WTC11 (cell line): Measurements from ENCODE around the gene UPF2. TPM values are rescaled to one million over a fixed set of nuclear protein-coding genes. Genes with fewer than 3 reads are reported as not detected.
"Not testable (repeated sequence)": the region's sequence is repeated elsewhere in the genome, so short reads cannot be mapped to it uniquely, and the experiment has no call there.

Experiments used
- ATAC-seq: fragments of 200-7000 bp; cut with Tn5 transposase; 2 replicates; pipeline ENCODE4 v1.10.0; 2021; ENCODE audit warnings: mild to moderate bottlenecking, moderate library complexity
- CTCF ChIA-PET: fragments of 300-600 bp; sonication (Branson Sonifier 250); formaldehyde crosslinking; loops from one replicate; lab custom pipeline; 2021; ENCODE audit warnings: antibody characterized with exemption; lab: Charles Lee
- POLR2A ChIA-PET: fragments of 350-600 bp; sonication (Branson Sonifier 250); formaldehyde crosslinking; loops from one replicate; lab custom pipeline; 2021; ENCODE audit warnings: antibody characterized with exemption; lab: Charles Lee
- DNase-seq: peaks from one replicate; pipeline ENCODE4 v3.0.0; 2021; ENCODE audit warnings: low spot score
- H3K27ac Mint-ChIP-seq: 2 replicates; pipeline ENCODE4 v1.8.0; 2021; ENCODE audit warnings: mixed read lengths
- H3K27me3 Mint-ChIP-seq: 2 replicates; pipeline ENCODE4 v1.8.0; 2021; ENCODE audit warnings: low read depth, mild to moderate bottlenecking, moderate library complexity, mixed read lengths
- H3K36me3 Mint-ChIP-seq: 2 replicates; pipeline ENCODE4 v1.8.0; 2021; ENCODE audit warnings: mixed read lengths
- H3K4me1 Mint-ChIP-seq: 2 replicates; pipeline ENCODE4 v1.8.0; 2022; ENCODE audit warnings: mixed read lengths
- H3K4me3 Mint-ChIP-seq: 2 replicates; pipeline ENCODE4 v1.8.0; 2021; ENCODE audit warnings: mild to moderate bottlenecking, moderate library complexity, mixed read lengths
- H3K9me3 Mint-ChIP-seq: 2 replicates; pipeline ENCODE4 v1.8.0; 2021; ENCODE audit warnings: mixed read lengths
- EMX1 ChIP-seq: fragments of 250-450 bp; sonication (Bioruptor Pico); IDR thresholded peaks from 2 replicates; pipeline ENCODE4 v1.8.0; 2021; ENCODE audit warnings: mild to moderate bottlenecking
- GTF2I ChIP-seq: fragments of 250-450 bp; sonication (Bioruptor Pico); conservative IDR thresholded peaks from 2 replicates; pipeline ENCODE4 v1.4.0; 2021; ENCODE audit warnings: mild to moderate bottlenecking
- JUN ChIP-seq: sonication (generic); formaldehyde crosslinking; IDR thresholded peaks from 2 replicates; pipeline ENCODE4 v1.8.0; 2023; ENCODE audit warnings: mild to moderate bottlenecking, missing genetic modification reagents
- MYBL2 ChIP-seq: sonication (generic); formaldehyde crosslinking; IDR thresholded peaks from 2 replicates; pipeline ENCODE4 v1.8.1; 2023; ENCODE audit warnings: mild to moderate bottlenecking, moderate library complexity, missing genetic modification reagents
- RELA ChIP-seq: sonication (generic); formaldehyde crosslinking; IDR thresholded peaks from 2 replicates; pipeline ENCODE4 v1.8.1; 2022; ENCODE audit warnings: missing genetic modification reagents, mild to moderate bottlenecking, borderline replicate concordance
- SMAD3 ChIP-seq: sonication (generic); formaldehyde crosslinking; IDR thresholded peaks from 2 replicates; pipeline ENCODE4 v1.8.0; 2022; ENCODE audit warnings: missing genetic modification reagents, mild to moderate bottlenecking, borderline replicate concordance
- TEAD4 ChIP-seq: sonication (generic); formaldehyde crosslinking; IDR thresholded peaks from 2 replicates; pipeline ENCODE4 v1.8.0; 2022; ENCODE audit warnings: mild to moderate bottlenecking, missing genetic modification reagents
- total RNA-seq: library from RNA; stranded (reverse); gene quantifications from 3 replicates; pipeline ENCODE4 v1.2.3, GENCODE V29; 2021
- TF ChIP-seq, protein P1 (sequence below): sonication (generic); formaldehyde crosslinking; IDR thresholded peaks from 2 replicates; pipeline ENCODE4 v1.8.0; 2023; ENCODE audit warnings: missing genetic modification reagents, mild to moderate bottlenecking, borderline replicate concordance
- TF ChIP-seq, protein P2 (sequence below): sonication (generic); formaldehyde crosslinking; IDR thresholded peaks from 2 replicates; pipeline ENCODE4 v1.8.1; 2022; ENCODE audit warnings: missing genetic modification reagents, borderline replicate concordance
- TF ChIP-seq, protein P3 (sequence below): sonication (generic); formaldehyde crosslinking; IDR thresholded peaks from 2 replicates; pipeline ENCODE4 v1.8.1; 2023; ENCODE audit warnings: mild to moderate bottlenecking, missing genetic modification reagents
- TF ChIP-seq, protein P4 (sequence below): fragments of 250-450 bp; sonication (Bioruptor Pico); IDR thresholded peaks from 2 replicates; pipeline ENCODE4 v1.9.0; 2021; ENCODE audit warnings: moderate library complexity, mild to moderate bottlenecking, inconsistent platforms, borderline replicate concordance
- TF ChIP-seq, protein P5 (sequence below): fragments of 250-450 bp; sonication (Bioruptor Pico); IDR thresholded peaks from 2 replicates; pipeline ENCODE4 v1.9.0; 2021; ENCODE audit warnings: mild to moderate bottlenecking
- TF ChIP-seq, protein P6 (sequence below): fragments of 250-450 bp; sonication (Bioruptor Pico); IDR thresholded peaks from 2 replicates; pipeline ENCODE4 v1.9.0; 2021; ENCODE audit warnings: mild to moderate bottlenecking
- TF ChIP-seq, protein P7 (sequence below): sonication (generic); formaldehyde crosslinking; conservative IDR thresholded peaks from 2 replicates; pipeline ENCODE4 v1.8.1; 2023; ENCODE audit warnings: mild to moderate bottlenecking, low read depth, missing genetic modification reagents, moderate library complexity

UPF2 gene
- total RNA-seq, 1 experiment from 2014 or later = 24.3 TPM

DNA sequence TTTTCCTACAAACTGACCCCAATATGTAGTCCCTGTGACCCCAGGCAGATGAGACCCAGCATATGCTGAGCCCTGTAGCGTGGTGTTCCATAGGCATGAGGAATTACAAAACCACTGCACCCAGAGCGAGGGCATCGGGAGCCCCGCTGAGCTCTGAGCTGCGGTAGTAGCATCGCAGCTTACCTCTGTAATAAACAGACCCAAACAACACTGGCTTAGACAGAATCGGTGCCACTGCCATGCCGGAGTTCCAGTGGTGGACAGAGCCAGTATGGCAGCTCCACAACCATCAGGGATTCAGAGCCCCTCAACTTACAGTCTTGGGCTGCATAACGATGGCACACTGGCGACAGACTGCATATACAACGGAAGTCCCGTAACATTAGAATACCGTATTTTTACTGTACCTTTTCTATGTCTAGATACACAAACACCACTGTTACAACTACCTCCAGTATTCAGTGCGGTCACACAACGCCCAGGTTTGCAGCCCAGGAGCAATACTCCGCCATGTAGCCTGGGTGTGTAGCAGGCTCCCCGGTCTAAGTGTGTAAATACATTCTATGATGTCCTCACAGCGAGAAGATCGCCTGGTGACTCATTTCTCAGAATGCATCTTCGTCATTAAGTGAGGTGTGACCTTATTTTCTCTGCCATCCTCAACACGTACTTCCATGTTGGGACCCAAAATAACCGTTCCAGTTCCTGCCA is 150.7 kb downstream of the UPF2 start (continued):
- TF ChIP-seq, protein P1, sequence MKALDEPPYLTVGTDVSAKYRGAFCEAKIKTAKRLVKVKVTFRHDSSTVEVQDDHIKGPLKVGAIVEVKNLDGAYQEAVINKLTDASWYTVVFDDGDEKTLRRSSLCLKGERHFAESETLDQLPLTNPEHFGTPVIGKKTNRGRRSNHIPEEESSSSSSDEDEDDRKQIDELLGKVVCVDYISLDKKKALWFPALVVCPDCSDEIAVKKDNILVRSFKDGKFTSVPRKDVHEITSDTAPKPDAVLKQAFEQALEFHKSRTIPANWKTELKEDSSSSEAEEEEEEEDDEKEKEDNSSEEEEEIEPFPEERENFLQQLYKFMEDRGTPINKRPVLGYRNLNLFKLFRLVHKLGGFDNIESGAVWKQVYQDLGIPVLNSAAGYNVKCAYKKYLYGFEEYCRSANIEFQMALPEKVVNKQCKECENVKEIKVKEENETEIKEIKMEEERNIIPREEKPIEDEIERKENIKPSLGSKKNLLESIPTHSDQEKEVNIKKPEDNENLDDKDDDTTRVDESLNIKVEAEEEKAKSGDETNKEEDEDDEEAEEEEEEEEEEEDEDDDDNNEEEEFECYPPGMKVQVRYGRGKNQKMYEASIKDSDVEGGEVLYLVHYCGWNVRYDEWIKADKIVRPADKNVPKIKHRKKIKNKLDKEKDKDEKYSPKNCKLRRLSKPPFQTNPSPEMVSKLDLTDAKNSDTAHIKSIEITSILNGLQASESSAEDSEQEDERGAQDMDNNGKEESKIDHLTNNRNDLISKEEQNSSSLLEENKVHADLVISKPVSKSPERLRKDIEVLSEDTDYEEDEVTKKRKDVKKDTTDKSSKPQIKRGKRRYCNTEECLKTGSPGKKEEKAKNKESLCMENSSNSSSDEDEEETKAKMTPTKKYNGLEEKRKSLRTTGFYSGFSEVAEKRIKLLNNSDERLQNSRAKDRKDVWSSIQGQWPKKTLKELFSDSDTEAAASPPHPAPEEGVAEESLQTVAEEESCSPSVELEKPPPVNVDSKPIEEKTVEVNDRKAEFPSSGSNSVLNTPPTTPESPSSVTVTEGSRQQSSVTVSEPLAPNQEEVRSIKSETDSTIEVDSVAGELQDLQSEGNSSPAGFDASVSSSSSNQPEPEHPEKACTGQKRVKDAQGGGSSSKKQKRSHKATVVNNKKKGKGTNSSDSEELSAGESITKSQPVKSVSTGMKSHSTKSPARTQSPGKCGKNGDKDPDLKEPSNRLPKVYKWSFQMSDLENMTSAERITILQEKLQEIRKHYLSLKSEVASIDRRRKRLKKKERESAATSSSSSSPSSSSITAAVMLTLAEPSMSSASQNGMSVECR (CRISPR knock-in tag) = no peak
- TF ChIP-seq MYBL2 = no peak

DNA sequence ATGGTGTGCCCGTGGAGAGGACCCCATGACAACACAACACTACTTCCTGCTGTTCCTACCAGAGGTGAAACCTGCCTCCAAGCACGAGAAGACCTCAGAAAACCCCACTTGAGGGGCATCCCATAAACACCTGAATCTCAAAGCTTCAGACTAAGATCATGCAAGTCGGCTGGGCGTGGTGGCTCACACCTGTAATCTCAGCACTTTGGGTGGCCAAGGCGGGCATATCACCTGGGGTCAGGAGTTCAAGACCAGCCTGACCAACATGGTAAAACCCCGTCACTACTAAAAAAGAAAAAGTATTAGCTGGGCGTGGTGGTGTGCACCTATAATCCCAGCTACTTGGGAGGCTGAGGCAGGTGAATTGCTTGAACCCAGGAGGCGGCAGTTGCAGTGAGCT is 153.3 kb downstream of the UPF2 start:
- POLR2A ChIA-PET, DNase-seq, H3K4me3 Mint-ChIP-seq, H3K4me1 Mint-ChIP-seq, H3K9me3 Mint-ChIP-seq, H3K36me3 Mint-ChIP-seq, ATAC-seq, H3K27ac Mint-ChIP-seq, H3K27me3 Mint-ChIP-seq: not testable (repeated sequence)
- CTCF ChIA-PET = interaction anchor here (0.8 kb wide), 1 partner anchor 97 kb away, joined by 3 read pairs; no protein-coding TSS in a partner anchor

DNA sequence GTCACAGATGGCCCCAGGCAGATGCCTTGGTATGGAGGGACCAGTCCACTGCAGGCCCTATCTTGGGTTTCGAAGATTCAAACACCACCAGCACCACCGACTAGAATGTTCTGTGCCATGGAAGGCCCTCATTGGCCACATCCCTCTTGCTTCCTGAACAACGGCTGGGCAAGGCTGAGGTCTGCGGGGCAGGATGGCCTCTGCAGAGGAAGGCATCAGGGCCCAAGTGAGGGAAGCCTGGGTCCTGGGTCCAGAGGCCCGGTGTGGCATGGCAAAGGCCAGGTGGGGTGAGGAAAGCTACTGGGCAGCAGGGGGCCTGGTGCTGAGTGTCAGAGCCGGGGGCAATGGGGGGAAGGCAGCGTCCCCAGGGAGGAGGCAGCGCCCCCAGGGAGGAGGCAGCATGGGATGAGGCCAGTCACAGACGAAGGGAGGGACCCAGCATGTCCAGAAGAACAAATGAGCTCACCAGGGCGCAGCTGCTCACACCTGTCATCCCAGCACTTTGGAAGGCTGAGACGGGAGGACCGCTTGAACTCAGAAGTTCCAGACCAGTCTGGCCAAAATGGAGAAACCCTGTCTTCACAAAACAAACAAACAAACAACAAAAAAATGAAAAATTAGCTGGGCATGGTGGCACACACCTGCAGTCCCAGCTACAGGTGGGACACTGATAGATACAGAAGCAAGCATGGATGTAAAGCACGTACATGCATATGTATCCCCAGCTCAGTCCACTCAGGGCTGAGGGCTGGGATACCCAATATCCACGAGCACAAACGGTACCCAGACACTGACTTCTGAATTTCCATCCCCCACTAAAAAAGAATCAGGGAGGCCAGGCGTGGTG is 155.0 kb downstream of the UPF2 start:
- H3K36me3 Mint-ChIP-seq = no peaks in the 10 kb centered on the region
- H3K9me3 Mint-ChIP-seq = no peaks in the 10 kb centered on the region
- H3K4me3 Mint-ChIP-seq = no peak overlapping the region
- no peak for ATAC-seq
- POLR2A ChIA-PET = no interaction called here
- H3K27ac Mint-ChIP-seq = no peak overlapping the region
- TF ChIP-seq, protein P2, sequence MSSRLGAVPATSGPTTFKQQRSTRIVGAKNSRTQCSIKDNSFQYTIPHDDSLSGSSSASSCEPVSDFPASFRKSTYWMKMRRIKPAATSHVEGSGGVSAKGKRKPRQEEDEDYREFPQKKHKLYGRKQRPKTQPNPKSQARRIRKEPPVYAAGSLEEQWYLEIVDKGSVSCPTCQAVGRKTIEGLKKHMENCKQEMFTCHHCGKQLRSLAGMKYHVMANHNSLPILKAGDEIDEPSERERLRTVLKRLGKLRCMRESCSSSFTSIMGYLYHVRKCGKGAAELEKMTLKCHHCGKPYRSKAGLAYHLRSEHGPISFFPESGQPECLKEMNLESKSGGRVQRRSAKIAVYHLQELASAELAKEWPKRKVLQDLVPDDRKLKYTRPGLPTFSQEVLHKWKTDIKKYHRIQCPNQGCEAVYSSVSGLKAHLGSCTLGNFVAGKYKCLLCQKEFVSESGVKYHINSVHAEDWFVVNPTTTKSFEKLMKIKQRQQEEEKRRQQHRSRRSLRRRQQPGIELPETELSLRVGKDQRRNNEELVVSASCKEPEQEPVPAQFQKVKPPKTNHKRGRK (CRISPR knock-in tag) = no peak
- TF ChIP-seq RELA (CRISPR knock-in tag) (no peak), SMAD3 (CRISPR knock-in tag) (no peak), JUN (CRISPR knock-in tag) (no peak), GTF2I (no peak), EMX1 (CRISPR knock-in tag) (no peak), TEAD4 (CRISPR knock-in tag) (no peak)
- TF ChIP-seq, protein P3, sequence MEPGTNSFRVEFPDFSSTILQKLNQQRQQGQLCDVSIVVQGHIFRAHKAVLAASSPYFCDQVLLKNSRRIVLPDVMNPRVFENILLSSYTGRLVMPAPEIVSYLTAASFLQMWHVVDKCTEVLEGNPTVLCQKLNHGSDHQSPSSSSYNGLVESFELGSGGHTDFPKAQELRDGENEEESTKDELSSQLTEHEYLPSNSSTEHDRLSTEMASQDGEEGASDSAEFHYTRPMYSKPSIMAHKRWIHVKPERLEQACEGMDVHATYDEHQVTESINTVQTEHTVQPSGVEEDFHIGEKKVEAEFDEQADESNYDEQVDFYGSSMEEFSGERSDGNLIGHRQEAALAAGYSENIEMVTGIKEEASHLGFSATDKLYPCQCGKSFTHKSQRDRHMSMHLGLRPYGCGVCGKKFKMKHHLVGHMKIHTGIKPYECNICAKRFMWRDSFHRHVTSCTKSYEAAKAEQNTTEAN = no peak
- TF ChIP-seq, protein P4, sequence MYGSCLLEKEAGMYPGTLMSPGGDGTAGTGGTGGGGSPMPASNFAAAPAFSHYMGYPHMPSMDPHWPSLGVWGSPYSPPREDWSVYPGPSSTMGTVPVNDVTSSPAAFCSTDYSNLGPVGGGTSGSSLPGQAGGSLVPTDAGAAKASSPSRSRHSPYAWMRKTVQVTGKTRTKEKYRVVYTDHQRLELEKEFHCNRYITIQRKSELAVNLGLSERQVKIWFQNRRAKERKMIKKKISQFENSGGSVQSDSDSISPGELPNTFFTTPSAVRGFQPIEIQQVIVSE (CRISPR knock-in tag) = no peak
- TF ChIP-seq, protein P5, sequence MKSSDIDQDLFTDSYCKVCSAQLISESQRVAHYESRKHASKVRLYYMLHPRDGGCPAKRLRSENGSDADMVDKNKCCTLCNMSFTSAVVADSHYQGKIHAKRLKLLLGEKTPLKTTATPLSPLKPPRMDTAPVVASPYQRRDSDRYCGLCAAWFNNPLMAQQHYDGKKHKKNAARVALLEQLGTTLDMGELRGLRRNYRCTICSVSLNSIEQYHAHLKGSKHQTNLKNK (CRISPR knock-in tag) = no peak
- TF ChIP-seq, protein P6, sequence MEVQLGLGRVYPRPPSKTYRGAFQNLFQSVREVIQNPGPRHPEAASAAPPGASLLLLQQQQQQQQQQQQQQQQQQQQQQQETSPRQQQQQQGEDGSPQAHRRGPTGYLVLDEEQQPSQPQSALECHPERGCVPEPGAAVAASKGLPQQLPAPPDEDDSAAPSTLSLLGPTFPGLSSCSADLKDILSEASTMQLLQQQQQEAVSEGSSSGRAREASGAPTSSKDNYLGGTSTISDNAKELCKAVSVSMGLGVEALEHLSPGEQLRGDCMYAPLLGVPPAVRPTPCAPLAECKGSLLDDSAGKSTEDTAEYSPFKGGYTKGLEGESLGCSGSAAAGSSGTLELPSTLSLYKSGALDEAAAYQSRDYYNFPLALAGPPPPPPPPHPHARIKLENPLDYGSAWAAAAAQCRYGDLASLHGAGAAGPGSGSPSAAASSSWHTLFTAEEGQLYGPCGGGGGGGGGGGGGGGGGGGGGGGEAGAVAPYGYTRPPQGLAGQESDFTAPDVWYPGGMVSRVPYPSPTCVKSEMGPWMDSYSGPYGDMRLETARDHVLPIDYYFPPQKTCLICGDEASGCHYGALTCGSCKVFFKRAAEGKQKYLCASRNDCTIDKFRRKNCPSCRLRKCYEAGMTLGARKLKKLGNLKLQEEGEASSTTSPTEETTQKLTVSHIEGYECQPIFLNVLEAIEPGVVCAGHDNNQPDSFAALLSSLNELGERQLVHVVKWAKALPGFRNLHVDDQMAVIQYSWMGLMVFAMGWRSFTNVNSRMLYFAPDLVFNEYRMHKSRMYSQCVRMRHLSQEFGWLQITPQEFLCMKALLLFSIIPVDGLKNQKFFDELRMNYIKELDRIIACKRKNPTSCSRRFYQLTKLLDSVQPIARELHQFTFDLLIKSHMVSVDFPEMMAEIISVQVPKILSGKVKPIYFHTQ (CRISPR knock-in tag) = no peak
- TF ChIP-seq, protein P7, sequence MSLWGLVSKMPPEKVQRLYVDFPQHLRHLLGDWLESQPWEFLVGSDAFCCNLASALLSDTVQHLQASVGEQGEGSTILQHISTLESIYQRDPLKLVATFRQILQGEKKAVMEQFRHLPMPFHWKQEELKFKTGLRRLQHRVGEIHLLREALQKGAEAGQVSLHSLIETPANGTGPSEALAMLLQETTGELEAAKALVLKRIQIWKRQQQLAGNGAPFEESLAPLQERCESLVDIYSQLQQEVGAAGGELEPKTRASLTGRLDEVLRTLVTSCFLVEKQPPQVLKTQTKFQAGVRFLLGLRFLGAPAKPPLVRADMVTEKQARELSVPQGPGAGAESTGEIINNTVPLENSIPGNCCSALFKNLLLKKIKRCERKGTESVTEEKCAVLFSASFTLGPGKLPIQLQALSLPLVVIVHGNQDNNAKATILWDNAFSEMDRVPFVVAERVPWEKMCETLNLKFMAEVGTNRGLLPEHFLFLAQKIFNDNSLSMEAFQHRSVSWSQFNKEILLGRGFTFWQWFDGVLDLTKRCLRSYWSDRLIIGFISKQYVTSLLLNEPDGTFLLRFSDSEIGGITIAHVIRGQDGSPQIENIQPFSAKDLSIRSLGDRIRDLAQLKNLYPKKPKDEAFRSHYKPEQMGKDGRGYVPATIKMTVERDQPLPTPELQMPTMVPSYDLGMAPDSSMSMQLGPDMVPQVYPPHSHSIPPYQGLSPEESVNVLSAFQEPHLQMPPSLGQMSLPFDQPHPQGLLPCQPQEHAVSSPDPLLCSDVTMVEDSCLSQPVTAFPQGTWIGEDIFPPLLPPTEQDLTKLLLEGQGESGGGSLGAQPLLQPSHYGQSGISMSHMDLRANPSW = no peak
- TF ChIP-seq, all 79 proteins: peak for 0
- DNase-seq = no peak
- CTCF ChIA-PET = interaction anchor here (0.7 kb wide), 1 partner anchor 26 kb away, joined by 3 read pairs; no protein-coding TSS in a partner anchor
- H3K27me3 Mint-ChIP-seq = no peaks in the 10 kb centered on the region
- no peaks in the 10 kb centered on the region for H3K4me1 Mint-ChIP-seq
